Measurements from ENCODE around the gene DDX54.

DDX54 gene

GRCh38 chr12:113231235-113232088 lies 46.2 kb upstream of the DDX54 start:
- H3K4me3 ChIP-seq (replicated peaks; ENCODE audit: low read depth, low read length), result no peak overlapping the region
- DNase-seq (ENCODE audit: extremely low read depth, low read depth), result no peak
- no peak for TF ChIP-seq CTCF (IDR thresholded peaks at IDR 0.05; ENCODE audit: low read depth, low read length, missing control alignments)

GRCh38 chr12:113230315-113231234 lies 45.3 kb upstream of the DDX54 start:
- no peak for DNase-seq (ENCODE audit: extremely low read depth, low read depth)
- TF ChIP-seq CTCF (IDR thresholded peaks at IDR 0.05; ENCODE audit: low read depth, low read length, missing control alignments), result no peak
- H3K4me3 ChIP-seq (replicated peaks; ENCODE audit: low read depth, low read length), result no peak overlapping the region

GRCh38 chr12:113228394-113229028 lies 43.2 kb upstream of the DDX54 start:
- no peak for DNase-seq (ENCODE audit: extremely low read depth, low read depth)
- no peak for TF ChIP-seq CTCF (IDR thresholded peaks at IDR 0.05; ENCODE audit: low read depth, low read length, missing control alignments)
- no peak overlapping the region for H3K4me3 ChIP-seq (replicated peaks; ENCODE audit: low read depth, low read length)

GRCh38 chr12:113227686-113228391 lies 42.6 kb upstream of the DDX54 start:
- no peak for DNase-seq (ENCODE audit: extremely low read depth, low read depth)
- H3K4me3 ChIP-seq (replicated peaks; ENCODE audit: low read depth, low read length), result no peak overlapping the region
- no peak for TF ChIP-seq CTCF (IDR thresholded peaks at IDR 0.05; ENCODE audit: low read depth, low read length, missing control alignments)

GRCh38 chr12:113226696-113227568 lies 41.7 kb upstream of the DDX54 start:
- no peak for TF ChIP-seq CTCF (IDR thresholded peaks at IDR 0.05; ENCODE audit: low read depth, low read length, missing control alignments)
- H3K4me3 ChIP-seq (replicated peaks; ENCODE audit: low read depth, low read length), result no peak overlapping the region
- DNase-seq (ENCODE audit: extremely low read depth, low read depth), result no peak

Data from HFF-Myc (cell line).